DOHH2 (cell line): Measurements from ENCODE around the gene COG4.

ENCODE experiments used
- H3F3A ChIP-seq: fragments of 200-600 bp; sonication (generic), shearing (Covaris generic); 2 replicates; pipeline ENCODE4 v1.6.0; 2016; ENCODE audit warnings: antibody characterized with exemption, mild to moderate bottlenecking; ENCODE audit not compliant: control insufficient read depth, insufficient read depth
- H3K27ac ChIP-seq: fragments of 200-600 bp; sonication (generic); 2 replicates; pipeline ENCODE4 v1.5.1; 2014; ENCODE audit warnings: low read depth, mild to moderate bottlenecking, low read length, moderate library complexity
- H3K27me3 ChIP-seq: fragments of 200-600 bp; sonication (generic); 2 replicates; pipeline ENCODE4 v1.6.1; 2014; ENCODE audit warnings: mild to moderate bottlenecking, low read length, mixed read lengths; ENCODE audit not compliant: control insufficient read depth
- H3K36me3 ChIP-seq: fragments of 200-600 bp; sonication (generic); 2 replicates; pipeline ENCODE4 v1.6.1; 2014; ENCODE audit warnings: mild to moderate bottlenecking, low read length, moderate library complexity, mixed read lengths; ENCODE audit not compliant: control insufficient read depth
- H3K4me1 ChIP-seq: fragments of 200-600 bp; sonication (generic); 2 replicates; pipeline ENCODE4 v1.6.1; 2014; ENCODE audit warnings: mild to moderate bottlenecking, low read length, mixed read lengths; ENCODE audit not compliant: control insufficient read depth
- H3K4me2 ChIP-seq: fragments of 200-600 bp; sonication (generic); 2 replicates; pipeline ENCODE4 v1.6.0; 2014; ENCODE audit warnings: mild to moderate bottlenecking, low read length, moderate library complexity
- H3K4me3 ChIP-seq: fragments of 200-600 bp; sonication (generic); 2 replicates; pipeline ENCODE4 v1.5.1; 2014; ENCODE audit warnings: mild to moderate bottlenecking, low read length, mixed read lengths
- H3K79me2 ChIP-seq: fragments of 200-600 bp; sonication (generic); 2 replicates; pipeline ENCODE4 v1.6.1; 2014; ENCODE audit warnings: mild to moderate bottlenecking, low read length, mixed read lengths; ENCODE audit not compliant: control insufficient read depth
- H3K9me2 ChIP-seq: fragments of 200-600 bp; sonication (generic); replicated peaks from 2 replicates; pipeline ENCODE4 v1.6.1; 2014; ENCODE audit warnings: mild to moderate bottlenecking, low read length, mixed read lengths; ENCODE audit not compliant: control insufficient read depth
- H3K9me3 ChIP-seq: fragments of 200-600 bp; sonication (generic); 2 replicates; pipeline ENCODE4 v1.6.1; 2014; ENCODE audit warnings: antibody characterized with exemption, low read length, mixed read lengths; ENCODE audit not compliant: control insufficient read depth, insufficient read depth
- H4K20me1 ChIP-seq: fragments of 200-600 bp; sonication (generic); 2 replicates; pipeline ENCODE4 v1.6.0; 2014; ENCODE audit warnings: low read depth, mild to moderate bottlenecking, antibody characterized with exemption, low read length, moderate library complexity; ENCODE audit not compliant: control insufficient read depth, insufficient read depth
- CTCF ChIP-seq: fragments of 200-600 bp; sonication (generic); IDR thresholded peaks from one replicate; pipeline ENCODE4 v1.5.1; 2014; ENCODE audit warnings: antibody characterized with exemption, mild to moderate bottlenecking, low read depth, low read length; ENCODE audit not compliant: poor library complexity, severe bottlenecking
- EZH2phosphoT487 ChIP-seq: fragments of 200-600 bp; sonication (generic); IDR thresholded peaks from 2 replicates; pipeline ENCODE4 v1.6.1; 2017; ENCODE audit warnings: borderline replicate concordance, mild to moderate bottlenecking, antibody characterized with exemption, low read length, moderate library complexity, mixed read lengths

Gene COG4

GRCh38 chr16:70432356-70432722 lies 91.0 kb downstream of the COG4 start:
- H3K4me2 ChIP-seq: peak overlapping the region; percentile 96
- H3K36me3 ChIP-seq: peaks cover 43% of the 10 kb centered on the region
- no peaks in the 10 kb centered on the region for H4K20me1 ChIP-seq
- peak overlapping the region; percentile 69 for H3K4me3 ChIP-seq
- peak overlapping the region; percentile 100 for H3K27ac ChIP-seq
- no peaks in the 10 kb centered on the region for H3K9me3 ChIP-seq
- H3K9me2 ChIP-seq: no peaks in the 10 kb centered on the region
- no peaks in the 10 kb centered on the region for H3K27me3 ChIP-seq
- H3F3A ChIP-seq: peaks cover 41% of the 10 kb centered on the region
- no peak for TF ChIP-seq EZH2phosphoT487
- TF ChIP-seq CTCF: no peak
- H3K79me2 ChIP-seq: peaks cover 80% of the 10 kb centered on the region
- H3K4me1 ChIP-seq: peaks cover 89% of the 10 kb centered on the region

GRCh38 chr16:70430667-70431536 lies 92.5 kb downstream of the COG4 start:
- Histone ChIP-seq H3K4me1 (peaks cover 76% of the 10 kb centered on the region), H4K20me1 (no peaks in the 10 kb centered on the region), H3K9me3 (no peaks in the 10 kb centered on the region), H3K9me2 (no peaks in the 10 kb centered on the region), H3K4me2 (peak overlapping the region; percentile 98), H3F3A (peaks cover 38% of the 10 kb centered on the region), H3K79me2 (peaks cover 78% of the 10 kb centered on the region), H3K36me3 (peaks cover 37% of the 10 kb centered on the region), H3K27me3 (no peaks in the 10 kb centered on the region), H3K4me3 (peak overlapping the region; percentile 72), H3K27ac (peak overlapping the region; percentile 100)
- TF ChIP-seq EZH2phosphoT487: no peak
- TF ChIP-seq CTCF: no peak
